NB4 (cell line): ENCODE measurements around the gene HLA-DQA2.
A peak's percentile ranks its signal among the peaks of the same experiment; 100 is the strongest.

Experiments used
- DNase-seq: peaks from one replicate; pipeline ENCODE4 v3.0.0; 2010; ENCODE audit warnings: low read depth
- H3K4me3 ChIP-seq: one replicate; pipeline ENCODE4 v1.5.1; 2011; ENCODE audit warnings: mild to moderate bottlenecking, low read depth, low read length, moderate library complexity
- CTCF ChIP-seq: IDR thresholded peaks from one replicate; pipeline ENCODE4 v1.5.1; 2012; ENCODE audit warnings: low read depth, low read length
- MAX ChIP-seq: IDR thresholded peaks from 2 replicates; pipeline ENCODE4 v1.6.1; 2011; ENCODE audit warnings: low read depth, low read length
- MYC ChIP-seq: IDR thresholded peaks from 2 replicates; pipeline ENCODE4 v1.6.1; 2011; ENCODE audit warnings: low read depth, low read length
- POLR2A ChIP-seq: IDR thresholded peaks from 2 replicates; pipeline ENCODE4 v1.6.1; 2011; ENCODE audit warnings: mild to moderate bottlenecking; ENCODE audit not compliant: insufficient read length; ENCODE audit errors: extremely low read depth

HLA-DQA2 gene

GRCh38 chr6:32792901-32793435 lies 51.8 kb downstream of the HLA-DQA2 start:
- TF ChIP-seq POLR2A (no peak), MYC (no peak), MAX (no peak), CTCF (no peak)
- no peak overlapping the region for H3K4me3 ChIP-seq
- no peak for DNase-seq

- no peak overlapping the region for H3K4me3 ChIP-seq
- DNase-seq: peak; percentile 49
- TF ChIP-seq MAX: no peak
- no peak for TF ChIP-seq CTCF
- no peak for TF ChIP-seq POLR2A
- no peak for TF ChIP-seq MYC
Measured at GRCh38 chr6:32794510-32794909, 53.3 kb downstream of the HLA-DQA2 start.
